OCI-LY7 (cell line): Measurements from ENCODE around the gene PRKAB2. TPM values are rescaled to one million over a fixed set of nuclear protein-coding genes. Genes with fewer than 3 reads are reported as not detected.
A peak's percentile ranks its signal among the peaks of the same experiment; 100 is the strongest.

Experiments used
- BruUV-seq: library from RNA; stranded (reverse); fragments of 400-500 nt; replicated peaks from 2 replicates; lab custom pipeline; 2021; lab: Mats Ljungman, UMichigan
- CTCF ChIA-PET: fragments of 300-600 bp; sonication (Branson Sonifier 250); formaldehyde crosslinking; loops from one replicate; lab custom pipeline; 2022; ENCODE audit warnings: antibody characterized with exemption; ENCODE audit not compliant: unreplicated experiment; lab: Charles Lee
- POLR2A ChIA-PET: fragments of 300-600 bp; sonication (Branson Sonifier 250); formaldehyde crosslinking; loops from one replicate; lab custom pipeline; 2022; ENCODE audit warnings: antibody characterized with exemption; lab: Charles Lee
- DNase-seq: peaks from one replicate; pipeline ENCODE4 v3.0.0-alpha.2; 2015; ENCODE audit warnings: low spot score
- H2AFZ ChIP-seq: fragments of 200-600 bp; sonication (generic), shearing (Covaris generic); 2 replicates; pipeline ENCODE4 v1.6.1; 2014; ENCODE audit warnings: mild to moderate bottlenecking, antibody characterized with exemption, low read length, moderate library complexity
- H3K27ac ChIP-seq: fragments of 200-600 bp; sonication (generic); 2 replicates; pipeline ENCODE4 v1.5.1; 2014; ENCODE audit warnings: mixed run types, low read depth, mild to moderate bottlenecking, moderate library complexity, low read length, inconsistent platforms; ENCODE audit not compliant: poor library complexity, severe bottlenecking
- H3K36me3 ChIP-seq: fragments of 200-600 bp; sonication (generic); 2 replicates; pipeline ENCODE4 v1.6.1; 2014; ENCODE audit warnings: mild to moderate bottlenecking, antibody characterized with exemption, low read length, moderate library complexity, mixed read lengths; ENCODE audit not compliant: insufficient read depth
- H3K4me1 ChIP-seq: fragments of 200-600 bp; sonication (generic); 2 replicates; pipeline ENCODE4 v1.5.1; 2014; ENCODE audit warnings: mild to moderate bottlenecking, low read length; ENCODE audit not compliant: insufficient read depth, poor library complexity, severe bottlenecking
- H3K4me2 ChIP-seq: fragments of 200-600 bp; sonication (generic); 2 replicates; pipeline ENCODE4 v1.6.1; 2014; ENCODE audit warnings: mild to moderate bottlenecking, low read length
- H3K4me3 ChIP-seq: fragments of 200-600 bp; sonication (generic); 2 replicates; pipeline ENCODE4 v1.5.1; 2014; ENCODE audit warnings: mild to moderate bottlenecking, low read depth, low read length; ENCODE audit not compliant: poor library complexity, severe bottlenecking
- H3K79me2 ChIP-seq: fragments of 200-600 bp; sonication (generic); 2 replicates; pipeline ENCODE4 v1.6.1; 2016; ENCODE audit warnings: low read depth, mild to moderate bottlenecking, low read length, moderate library complexity, mixed read lengths; ENCODE audit not compliant: insufficient read depth
- H3K9me2 ChIP-seq: fragments of 200-600 bp; sonication (generic); 2 replicates; pipeline ENCODE4 v1.6.1; 2016; ENCODE audit warnings: mild to moderate bottlenecking, low read length, mixed read lengths; ENCODE audit not compliant: insufficient read depth
- H3K9me3 ChIP-seq: fragments of 200-600 bp; sonication (generic); 2 replicates; pipeline ENCODE4 v1.6.1; 2014; ENCODE audit warnings: mild to moderate bottlenecking, mixed run types, low read length, mixed read lengths
- H4K20me1 ChIP-seq: fragments of 200-600 bp; sonication (generic); 2 replicates; pipeline ENCODE4 v1.6.1; 2014; ENCODE audit warnings: mild to moderate bottlenecking, antibody characterized with exemption, low read length, moderate library complexity, mixed read lengths; ENCODE audit not compliant: insufficient read depth
- CTCF ChIP-seq: fragments of 200-600 bp; sonication (generic); conservative IDR thresholded peaks from 2 replicates; pipeline ENCODE4 v1.5.1; 2014; ENCODE audit warnings: mild to moderate bottlenecking, antibody characterized with exemption, low read length, moderate library complexity, mixed read lengths
- EZH2phosphoT487 ChIP-seq: fragments of 200-600 bp; sonication (generic); IDR thresholded peaks from 2 replicates; pipeline ENCODE4 v1.6.1; 2018; ENCODE audit warnings: low read depth, borderline replicate concordance, mild to moderate bottlenecking, mixed run types, antibody characterized with exemption, low read length, moderate library complexity, mixed read lengths
- intact Hi-C: fragments of 100-400 bp; cut with micrococcal nuclease; formaldehyde crosslinking; loops from one replicate; pipeline ENCODE4 v1.10.0; 2022; ENCODE audit not compliant: unreplicated experiment
- total RNA-seq, 2 experiments: library from RNA; depleted of rRNA in 1 of 2; stranded (reverse); fragments of >200 nt in 1 of 2; shearing (Covaris generic) in 1 of 2; gene quantifications; 2 replicates each; pipeline ENCODE4 v1.2.3, GENCODE V29; 2014 to 2022

The PRKAB2 gene
- total RNA-seq, 2 experiments from 2014 or later = 11.6 to 17.4 TPM

- H3K4me3 ChIP-seq = peak overlapping the region; percentile 87
- peaks cover 30% of the 10 kb centered on the region for H3K4me1 ChIP-seq
- H2AFZ ChIP-seq = no peak overlapping the region
- no peak for DNase-seq
- no peak for TF ChIP-seq EZH2phosphoT487
- TF ChIP-seq CTCF = no peak
- H3K27ac ChIP-seq = no peak overlapping the region
- no peaks in the 10 kb centered on the region for H4K20me1 ChIP-seq
- peaks cover 35% of the 10 kb centered on the region for H3K36me3 ChIP-seq
- peak overlapping the region; percentile 90; the same call in 1 of the 2 replicates for H3K4me2 ChIP-seq
- peaks cover 35% of the 10 kb centered on the region for H3K79me2 ChIP-seq
- H3K9me2 ChIP-seq = no peaks in the 10 kb centered on the region
- POLR2A ChIA-PET = interaction anchor here (0.7 to 2.5 kb wide), 3 partner anchors 10 to 126 kb away, joined by 3 to 10 read pairs (median 3); no protein-coding TSS in a partner anchor
- intact Hi-C loops = no loop called here
- CTCF ChIA-PET = no interaction called here
- no peaks in the 10 kb centered on the region for H3K9me3 ChIP-seq
- BruUV-seq = TSS peak; percentile 50
These were observed 3.1 kb downstream of the PRKAB2 start for GRCh38 chr1:147169171-147169570.

GRCh38 chr1:147168626-147169058 lies 3.6 kb downstream of the PRKAB2 start:
- CTCF ChIA-PET = no interaction called here
- no peaks in the 10 kb centered on the region for H3K9me2 ChIP-seq
- no peak overlapping the region for H3K4me2 ChIP-seq
- intact Hi-C loops = no loop called here
- DNase-seq = no peak
- no peak overlapping the region for H3K27ac ChIP-seq
- no peaks in the 10 kb centered on the region for H3K9me3 ChIP-seq
- no peak overlapping the region for H2AFZ ChIP-seq
- H3K79me2 ChIP-seq = peaks cover 35% of the 10 kb centered on the region
- H3K36me3 ChIP-seq = peaks cover 39% of the 10 kb centered on the region
- no peak overlapping the region for H3K4me3 ChIP-seq
- H4K20me1 ChIP-seq = no peaks in the 10 kb centered on the region
- POLR2A ChIA-PET = interaction anchor here (0.6 to 2.5 kb wide), 4 partner anchors 11 to 126 kb away, joined by 3 to 10 read pairs (median 4); no protein-coding TSS in a partner anchor
- TF ChIP-seq CTCF = no peak
- TF ChIP-seq EZH2phosphoT487 = no peak
- H3K4me1 ChIP-seq = peaks cover 26% of the 10 kb centered on the region
- BruUV-seq = no TSS peak

- BruUV-seq = no TSS peak
- no peak for DNase-seq
- ChIA-PET POLR2A (interaction anchor here (2.5 kb wide), 1 partner anchor 125 kb away, joined by 10 read pairs; no protein-coding TSS in a partner anchor), CTCF (no interaction called here)
- no peak for TF ChIP-seq CTCF
- no peak for TF ChIP-seq EZH2phosphoT487
- Histone ChIP-seq H3K79me2 (peaks cover 35% of the 10 kb centered on the region), H2AFZ (no peak overlapping the region), H3K9me3 (no peaks in the 10 kb centered on the region), H3K36me3 (peaks cover 49% of the 10 kb centered on the region), H3K4me2 (no peak overlapping the region), H3K4me1 (peaks cover 19% of the 10 kb centered on the region), H3K27ac (no peak overlapping the region), H4K20me1 (no peaks in the 10 kb centered on the region), H3K4me3 (no peak overlapping the region), H3K9me2 (no peaks in the 10 kb centered on the region)
- intact Hi-C loops = no loop called here
These were observed 4.9 kb downstream of the PRKAB2 start for GRCh38 chr1:147167365-147167764.
